K562 (cell line): Measurements from ENCODE around the gene PTPN5. TPM values are rescaled to one million over a fixed set of nuclear protein-coding genes. Genes with fewer than 3 reads are reported as not detected.
"Not testable (repeated sequence)": the region's sequence is repeated elsewhere in the genome, so short reads cannot be mapped to it uniquely, and the experiment has no call there.

Experiments used
- ATF7 ChIP-seq: fragments of 450-650 bp; IDR thresholded peaks from 2 replicates; pipeline ENCODE4 v1.7.1; 2014; ENCODE audit warnings: mild to moderate bottlenecking, moderate library complexity
- BACH1 ChIP-seq: fragments of 200-800 bp; sonication (Bioruptor generic); IDR thresholded peaks from 2 replicates; pipeline ENCODE4 v1.6.1; 2016; ENCODE audit warnings: missing genetic modification characterization, missing compliant biosample characterization
- CBFA2T3 ChIP-seq: fragments of 450-650 bp; IDR thresholded peaks from 2 replicates; pipeline ENCODE4 v1.6.1; 2017
- DIDO1 ChIP-seq: fragments of 450-650 bp; IDR thresholded peaks from 2 replicates; pipeline ENCODE4 v1.6.1; 2016; ENCODE audit warnings: low read depth, missing biosample characterization, missing genetic modification characterization
- DPF2 ChIP-seq: fragments of 450-650 bp; IDR thresholded peaks from 2 replicates; pipeline ENCODE4 v1.6.1; 2016
- ERF ChIP-seq: fragments of 450-650 bp; formaldehyde crosslinking; IDR thresholded peaks from 2 replicates; pipeline ENCODE4 v1.4.0; 2020; ENCODE audit warnings: mild to moderate bottlenecking, mixed read lengths
- HEY1 ChIP-seq: fragments of 250-450 bp; sonication (Bioruptor Pico); IDR thresholded peaks from 2 replicates; pipeline ENCODE4 v1.5.0; 2020; ENCODE audit warnings: mild to moderate bottlenecking, moderate library complexity, borderline replicate concordance
- MTF1 ChIP-seq: fragments of 250-450 bp; sonication (Bioruptor Pico); IDR thresholded peaks from 2 replicates; pipeline ENCODE4 v1.9.0; 2021; ENCODE audit warnings: moderate library complexity, mild to moderate bottlenecking, inconsistent platforms, borderline replicate concordance
- MYC ChIP-seq, 2 experiments: fragments of 250-450 bp in 1 of 2; sonication (Bioruptor Pico) in 1 of 2; IDR thresholded peaks; 2 replicates each; pipeline versions ENCODE4 v1.5.1 to v1.6.1; 2012 to 2021; ENCODE audit warnings: low read depth in 2 of 2, borderline replicate concordance in 1 of 2, improper control_type of control experiment in 1 of 2, low read length in 1 of 2, mild to moderate bottlenecking in 1 of 2, moderate library complexity in 1 of 2
- STAT5A ChIP-seq: IDR thresholded peaks from 2 replicates; pipeline ENCODE4 v1.6.1; 2012; ENCODE audit warnings: low read length, inconsistent platforms, borderline replicate concordance
- TBL1XR1 ChIP-seq, 2 experiments: IDR thresholded peaks; 2 replicates each; pipeline ENCODE4 v1.6.1; 2012; ENCODE audit warnings: improper control_type of control experiment in 2 of 2, low read length in 2 of 2, mild to moderate bottlenecking in 1 of 2
- ZNF134 ChIP-seq: fragments of 250-450 bp; sonication (Bioruptor Pico); conservative IDR thresholded peaks from 2 replicates; pipeline ENCODE4 v1.4.0; 2020
- ZNF140 ChIP-seq: fragments of 250-450 bp; sonication (Bioruptor Pico); IDR thresholded peaks from 2 replicates; pipeline ENCODE4 v1.8.0; 2021; ENCODE audit warnings: moderate library complexity, mild to moderate bottlenecking, inconsistent platforms
- ZNF589 ChIP-seq: fragments of 200-800 bp; sonication (Bioruptor generic); IDR thresholded peaks from 2 replicates; pipeline ENCODE4 v1.6.1; 2016; ENCODE audit warnings: low read depth, missing genetic modification characterization, missing compliant biosample characterization
- polyA plus RNA-seq, 8 experiments: library from polyadenylated mRNA; depleted of rRNA in 4 of 8; stranded (reverse) in 5 of 8; unstranded in 3 of 8; fragments of >200 nt; fragmentation: Nextera tagmentation in 2 of 8; fragmentation: Illumina TruSeq in 1 of 8; extraction: Ambion mirVana in 2 of 8; extraction: Trizol in 1 of 8; gene quantifications; 2 replicates each; pipeline versions ENCODE4 v1.2.1 to v1.2.3, GENCODE V29; 2011 to 2014; ENCODE audit warnings: inconsistent platforms in 1 of 8, missing spikeins in 1 of 8
- total RNA-seq, 7 experiments: library from RNA; depleted of rRNA in 6 of 7; stranded (reverse); fragments of >200 nt in 6 of 7; fragmentation: Illumina TruSeq in 2 of 7; extraction: Trizol in 2 of 7; gene quantifications; 2 replicates each; pipeline versions ENCODE4 v1.2.1 to v1.2.3, GENCODE V29; 2011 to 2021; ENCODE audit warnings: low replicate concordance in 1 of 7
- TF ChIP-seq, protein P1 (sequence below): fragments of 250-450 bp; sonication (Bioruptor Pico); IDR thresholded peaks from 2 replicates; pipeline ENCODE4 v1.4.0; 2020; ENCODE audit warnings: borderline replicate concordance
- TF ChIP-seq, protein P2 (sequence below): fragments of 250-450 bp; sonication (Bioruptor Pico); IDR thresholded peaks from 2 replicates; pipeline ENCODE4 v1.4.0; 2020
- TF ChIP-seq, protein P3 (sequence below), 3 experiments: fragments of 200-800 bp in 1 of 3; sonication (Bioruptor generic) in 1 of 3; sonication (generic) in 1 of 3; formaldehyde crosslinking in 1 of 3; IDR thresholded peaks; 2 replicates each; pipeline versions ENCODE4 v1.6.1 to v1.8.0; 2016 to 2022; ENCODE audit warnings: mild to moderate bottlenecking in 2 of 3, missing compliant biosample characterization in 2 of 3, missing genetic modification characterization in 2 of 3, missing genetic modification reagents in 1 of 3
- TF ChIP-seq, protein P4 (sequence below): fragments of 250-450 bp; sonication (Bioruptor Pico); IDR thresholded peaks from 2 replicates; pipeline ENCODE4 v1.4.0; 2020; ENCODE audit warnings: mild to moderate bottlenecking, moderate library complexity

PTPN5 gene
- total and polyA plus RNA-seq, 9 of the 15 experiments (the other 6 are each of a cell fraction or from before 2014, with no cell fraction given), result not detected

DNA sequence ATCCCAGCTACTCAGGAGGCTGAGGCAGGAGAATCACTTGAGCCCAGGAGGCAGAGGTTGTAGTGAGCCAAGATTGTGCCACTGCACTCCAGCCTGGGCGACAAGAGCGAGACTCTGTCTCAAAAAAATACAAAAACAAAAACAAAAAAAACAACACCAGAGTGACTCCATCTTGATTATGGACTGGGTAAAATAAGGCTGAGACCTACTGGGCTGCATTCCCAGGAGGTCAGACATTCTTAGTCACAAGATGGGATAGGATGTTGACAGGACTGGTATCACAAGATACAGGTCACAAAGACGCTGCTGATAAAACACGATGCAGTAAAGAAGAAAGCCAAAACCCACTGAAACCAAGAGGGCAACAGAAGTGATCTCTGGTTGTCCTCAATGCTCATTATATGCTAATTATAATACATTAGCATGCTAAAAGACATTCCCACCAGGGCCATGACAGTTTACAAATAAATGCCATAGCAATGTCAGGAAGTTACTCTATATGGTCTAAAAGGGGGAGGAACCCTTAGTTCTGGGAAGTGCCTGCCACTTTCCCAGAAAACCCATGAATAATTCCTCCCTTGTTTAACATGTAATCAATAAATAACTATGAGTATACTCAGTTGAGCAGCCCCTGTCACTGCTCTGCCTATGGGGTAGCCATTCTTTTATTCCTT is 100.0 kb downstream of the PTPN5 start (continued):
- TF ChIP-seq MYC (IDR thresholded peaks at IDR 0.05; ENCODE audit: low read depth, low read length), result not testable (repeated sequence)
- TF ChIP-seq MYC (CRISPR knock-in tag; IDR thresholded peaks at IDR 0.05; ENCODE audit: borderline replicate concordance, low read depth) (peak; percentile 83; the same call in 1 of the 2 replicates), HEY1 (CRISPR knock-in tag) (peak; percentile 80; the same call in 1 of the 2 replicates), ZNF140 (CRISPR knock-in tag) (0 out of 2 replicates have a peak, but pooled peaks have one; percentile 37), ZNF589 (CRISPR knock-in tag) (peak; percentile 97), BACH1 (peak; percentile 88), DPF2 (peak; percentile 58), DIDO1 (tag) (peak; percentile 54; the same call in 1 of the 2 replicates), STAT5A (peak; percentile 76), MTF1 (CRISPR knock-in tag) (peak; percentile 80; the same call in 1 of the 2 replicates), CBFA2T3 (peak; percentile 39), TBL1XR1 (IDR thresholded peaks at IDR 0.05; ENCODE audit: low read length in 2 of 2) (0 out of 4 replicates have a peak, but pooled peaks of 1 of the 2 experiments have one; percentile 16), ATF7 (0 out of 2 replicates have a peak, but pooled peaks have one; percentile 23), ERF (CRISPR knock-in tag) (peak; percentile 90; the same call in 1 of the 2 replicates), ZNF134 (CRISPR knock-in tag) (peak; percentile 66)
- TF ChIP-seq, protein P1, sequence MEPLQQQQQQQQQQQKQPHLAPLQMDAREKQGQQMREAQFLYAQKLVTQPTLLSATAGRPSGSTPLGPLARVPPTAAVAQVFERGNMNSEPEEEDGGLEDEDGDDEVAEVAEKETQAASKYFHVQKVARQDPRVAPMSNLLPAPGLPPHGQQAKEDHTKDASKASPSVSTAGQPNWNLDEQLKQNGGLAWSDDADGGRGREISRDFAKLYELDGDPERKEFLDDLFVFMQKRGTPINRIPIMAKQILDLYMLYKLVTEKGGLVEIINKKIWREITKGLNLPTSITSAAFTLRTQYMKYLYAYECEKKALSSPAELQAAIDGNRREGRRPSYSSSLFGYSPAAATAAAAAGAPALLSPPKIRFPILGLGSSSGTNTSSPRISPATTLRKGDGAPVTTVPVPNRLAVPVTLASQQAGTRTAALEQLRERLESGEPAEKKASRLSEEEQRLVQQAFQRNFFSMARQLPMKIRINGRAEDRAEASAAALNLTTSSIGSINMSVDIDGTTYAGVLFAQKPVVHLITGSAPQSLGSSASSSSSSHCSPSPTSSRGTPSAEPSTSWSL (CRISPR knock-in tag), result peak; percentile 56; the same call in 1 of the 2 replicates
- TF ChIP-seq, protein P2, sequence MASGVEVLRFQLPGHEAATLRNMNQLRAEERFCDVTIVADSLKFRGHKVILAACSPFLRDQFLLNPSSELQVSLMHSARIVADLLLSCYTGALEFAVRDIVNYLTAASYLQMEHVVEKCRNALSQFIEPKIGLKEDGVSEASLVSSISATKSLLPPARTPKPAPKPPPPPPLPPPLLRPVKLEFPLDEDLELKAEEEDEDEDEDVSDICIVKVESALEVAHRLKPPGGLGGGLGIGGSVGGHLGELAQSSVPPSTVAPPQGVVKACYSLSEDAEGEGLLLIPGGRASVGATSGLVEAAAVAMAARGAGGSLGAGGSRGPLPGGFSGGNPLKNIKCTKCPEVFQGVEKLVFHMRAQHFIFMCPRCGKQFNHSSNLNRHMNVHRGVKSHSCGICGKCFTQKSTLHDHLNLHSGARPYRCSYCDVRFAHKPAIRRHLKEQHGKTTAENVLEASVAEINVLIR (CRISPR knock-in tag), result peak; percentile 69
- TF ChIP-seq, protein P3, sequence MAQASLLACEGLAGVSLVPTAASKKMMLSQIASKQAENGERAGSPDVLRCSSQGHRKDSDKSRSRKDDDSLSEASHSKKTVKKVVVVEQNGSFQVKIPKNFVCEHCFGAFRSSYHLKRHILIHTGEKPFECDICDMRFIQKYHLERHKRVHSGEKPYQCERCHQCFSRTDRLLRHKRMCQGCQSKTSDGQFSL (CRISPR knock-in tag; IDR thresholded peaks at IDR 0.05), result not testable (repeated sequence)
- TF ChIP-seq, protein P3 (tag; IDR thresholded peaks at IDR 0.05), result peak in 1 of 2 experiments; percentile 89; a peak in 2 of 4 replicates
- TF ChIP-seq, protein P4, sequence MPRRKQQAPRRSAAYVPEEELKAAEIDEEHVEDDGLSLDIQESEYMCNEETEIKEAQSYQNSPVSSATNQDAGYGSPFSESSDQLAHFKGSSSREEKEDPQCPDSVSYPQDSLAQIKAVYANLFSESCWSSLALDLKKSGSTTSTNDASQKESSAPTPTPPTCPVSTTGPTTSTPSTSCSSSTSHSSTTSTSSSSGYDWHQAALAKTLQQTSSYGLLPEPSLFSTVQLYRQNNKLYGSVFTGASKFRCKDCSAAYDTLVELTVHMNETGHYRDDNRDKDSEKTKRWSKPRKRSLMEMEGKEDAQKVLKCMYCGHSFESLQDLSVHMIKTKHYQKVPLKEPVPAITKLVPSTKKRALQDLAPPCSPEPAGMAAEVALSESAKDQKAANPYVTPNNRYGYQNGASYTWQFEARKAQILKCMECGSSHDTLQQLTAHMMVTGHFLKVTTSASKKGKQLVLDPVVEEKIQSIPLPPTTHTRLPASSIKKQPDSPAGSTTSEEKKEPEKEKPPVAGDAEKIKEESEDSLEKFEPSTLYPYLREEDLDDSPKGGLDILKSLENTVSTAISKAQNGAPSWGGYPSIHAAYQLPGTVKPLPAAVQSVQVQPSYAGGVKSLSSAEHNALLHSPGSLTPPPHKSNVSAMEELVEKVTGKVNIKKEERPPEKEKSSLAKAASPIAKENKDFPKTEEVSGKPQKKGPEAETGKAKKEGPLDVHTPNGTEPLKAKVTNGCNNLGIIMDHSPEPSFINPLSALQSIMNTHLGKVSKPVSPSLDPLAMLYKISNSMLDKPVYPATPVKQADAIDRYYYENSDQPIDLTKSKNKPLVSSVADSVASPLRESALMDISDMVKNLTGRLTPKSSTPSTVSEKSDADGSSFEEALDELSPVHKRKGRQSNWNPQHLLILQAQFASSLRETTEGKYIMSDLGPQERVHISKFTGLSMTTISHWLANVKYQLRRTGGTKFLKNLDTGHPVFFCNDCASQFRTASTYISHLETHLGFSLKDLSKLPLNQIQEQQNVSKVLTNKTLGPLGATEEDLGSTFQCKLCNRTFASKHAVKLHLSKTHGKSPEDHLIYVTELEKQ, result peak; percentile 89
